Measurements from ENCODE around the gene ALKBH1.
"Not testable (repeated sequence)": the region's sequence is repeated elsewhere in the genome, so short reads cannot be mapped to it uniquely, and the experiment has no call there.

ALKBH1 gene

DNA sequence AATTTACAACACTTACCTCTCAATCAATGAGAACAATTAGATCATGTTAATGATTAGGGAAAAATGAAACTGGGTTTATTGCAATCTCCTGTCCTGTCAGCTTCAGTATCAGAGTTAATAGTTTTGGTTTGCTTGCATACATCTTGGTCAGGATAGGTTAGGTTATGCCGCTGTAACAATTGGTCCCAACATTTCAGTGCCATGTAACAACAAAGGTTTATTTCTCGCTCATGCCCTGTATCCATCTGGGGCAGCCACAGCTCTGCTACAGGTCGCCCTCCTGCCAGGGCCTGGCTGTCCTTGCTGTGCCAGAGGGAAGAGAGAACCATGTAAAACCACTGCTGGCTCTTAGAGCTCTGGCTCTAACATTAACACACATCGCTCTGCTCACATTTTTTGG, 60.9 kb downstream of the ALKBH1 start:
- in situ Hi-C loops (cut with HindIII; ENCODE audit: low sequenced_read_pairs): no loop called here
- TF ChIP-seq, protein P1, sequence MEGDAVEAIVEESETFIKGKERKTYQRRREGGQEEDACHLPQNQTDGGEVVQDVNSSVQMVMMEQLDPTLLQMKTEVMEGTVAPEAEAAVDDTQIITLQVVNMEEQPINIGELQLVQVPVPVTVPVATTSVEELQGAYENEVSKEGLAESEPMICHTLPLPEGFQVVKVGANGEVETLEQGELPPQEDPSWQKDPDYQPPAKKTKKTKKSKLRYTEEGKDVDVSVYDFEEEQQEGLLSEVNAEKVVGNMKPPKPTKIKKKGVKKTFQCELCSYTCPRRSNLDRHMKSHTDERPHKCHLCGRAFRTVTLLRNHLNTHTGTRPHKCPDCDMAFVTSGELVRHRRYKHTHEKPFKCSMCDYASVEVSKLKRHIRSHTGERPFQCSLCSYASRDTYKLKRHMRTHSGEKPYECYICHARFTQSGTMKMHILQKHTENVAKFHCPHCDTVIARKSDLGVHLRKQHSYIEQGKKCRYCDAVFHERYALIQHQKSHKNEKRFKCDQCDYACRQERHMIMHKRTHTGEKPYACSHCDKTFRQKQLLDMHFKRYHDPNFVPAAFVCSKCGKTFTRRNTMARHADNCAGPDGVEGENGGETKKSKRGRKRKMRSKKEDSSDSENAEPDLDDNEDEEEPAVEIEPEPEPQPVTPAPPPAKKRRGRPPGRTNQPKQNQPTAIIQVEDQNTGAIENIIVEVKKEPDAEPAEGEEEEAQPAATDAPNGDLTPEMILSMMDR (IDR thresholded peaks at IDR 0.05; ENCODE audit: low read depth, low read length, missing control alignments): no peak
- no peak overlapping the region for H3K4me3 ChIP-seq (ENCODE audit: low read depth, low read length)
- DNase-seq (ENCODE audit: low read depth): no peak

DNA sequence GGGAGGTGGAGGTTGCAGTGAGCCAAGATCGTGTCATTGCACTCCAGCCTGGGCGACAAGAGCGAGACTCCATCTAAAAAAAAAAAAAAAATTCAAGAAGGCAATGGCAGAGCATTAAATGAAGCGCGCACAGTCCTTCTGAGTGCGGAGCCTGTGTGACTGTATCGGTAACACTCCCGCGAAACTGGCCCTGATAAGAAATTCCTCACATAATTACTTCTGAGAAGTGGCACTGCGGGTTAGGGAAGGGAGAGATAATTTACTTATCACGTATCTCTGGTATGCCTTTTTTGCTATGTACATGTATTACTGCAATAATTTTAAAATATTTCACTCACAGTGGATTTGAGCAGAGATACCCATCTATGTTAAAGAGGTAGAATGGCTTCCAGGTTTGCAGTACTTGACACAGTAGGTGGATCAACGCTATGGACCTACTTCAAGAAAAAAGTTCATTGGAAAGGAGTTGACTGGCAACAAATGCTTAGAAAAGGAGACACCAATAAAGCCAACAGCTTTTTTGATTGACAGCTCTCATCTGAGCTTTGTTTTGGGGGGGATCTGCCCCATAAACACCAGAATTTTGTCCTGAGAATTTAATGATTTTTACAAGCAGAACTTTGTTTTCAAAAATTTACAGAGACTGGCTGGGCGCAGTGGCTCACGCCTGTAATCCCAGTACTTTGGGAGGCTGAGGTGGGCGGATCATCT, 62.1 kb downstream of the ALKBH1 start:
- no peak for DNase-seq (ENCODE audit: low read depth)
- TF ChIP-seq, protein P1 (IDR thresholded peaks at IDR 0.05; ENCODE audit: low read depth, low read length, missing control alignments): no peak
- no peak overlapping the region for H3K4me3 ChIP-seq (ENCODE audit: low read depth, low read length)
- in situ Hi-C loops (cut with HindIII; ENCODE audit: low sequenced_read_pairs): no loop called here

DNA sequence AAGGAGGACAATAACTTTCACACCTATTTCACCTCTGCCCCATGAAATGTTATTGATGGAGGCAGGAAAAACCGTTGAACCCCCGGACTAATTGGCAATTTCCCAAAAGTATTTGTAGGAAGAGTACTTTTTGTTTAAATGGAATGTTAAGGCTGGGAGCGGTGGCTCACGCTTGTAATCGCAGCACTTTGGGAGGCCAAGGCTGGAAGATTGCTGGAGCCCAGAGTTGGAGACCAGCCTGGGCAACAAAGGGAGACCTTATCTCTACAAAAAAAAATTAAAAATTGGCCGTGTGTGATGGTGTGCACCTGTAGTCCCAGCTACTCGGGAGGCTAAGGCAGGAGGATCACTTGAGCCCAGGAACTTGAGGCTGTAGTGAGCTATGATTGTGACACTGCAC, 65.4 kb downstream of the ALKBH1 start:
- no peak for DNase-seq (ENCODE audit: low read depth)
- TF ChIP-seq, protein P1 (IDR thresholded peaks at IDR 0.05; ENCODE audit: low read depth, low read length, missing control alignments): no peak
- in situ Hi-C loops (cut with HindIII; ENCODE audit: low sequenced_read_pairs): no loop called here
- H3K4me3 ChIP-seq (ENCODE audit: low read depth, low read length): no peak overlapping the region

DNA sequence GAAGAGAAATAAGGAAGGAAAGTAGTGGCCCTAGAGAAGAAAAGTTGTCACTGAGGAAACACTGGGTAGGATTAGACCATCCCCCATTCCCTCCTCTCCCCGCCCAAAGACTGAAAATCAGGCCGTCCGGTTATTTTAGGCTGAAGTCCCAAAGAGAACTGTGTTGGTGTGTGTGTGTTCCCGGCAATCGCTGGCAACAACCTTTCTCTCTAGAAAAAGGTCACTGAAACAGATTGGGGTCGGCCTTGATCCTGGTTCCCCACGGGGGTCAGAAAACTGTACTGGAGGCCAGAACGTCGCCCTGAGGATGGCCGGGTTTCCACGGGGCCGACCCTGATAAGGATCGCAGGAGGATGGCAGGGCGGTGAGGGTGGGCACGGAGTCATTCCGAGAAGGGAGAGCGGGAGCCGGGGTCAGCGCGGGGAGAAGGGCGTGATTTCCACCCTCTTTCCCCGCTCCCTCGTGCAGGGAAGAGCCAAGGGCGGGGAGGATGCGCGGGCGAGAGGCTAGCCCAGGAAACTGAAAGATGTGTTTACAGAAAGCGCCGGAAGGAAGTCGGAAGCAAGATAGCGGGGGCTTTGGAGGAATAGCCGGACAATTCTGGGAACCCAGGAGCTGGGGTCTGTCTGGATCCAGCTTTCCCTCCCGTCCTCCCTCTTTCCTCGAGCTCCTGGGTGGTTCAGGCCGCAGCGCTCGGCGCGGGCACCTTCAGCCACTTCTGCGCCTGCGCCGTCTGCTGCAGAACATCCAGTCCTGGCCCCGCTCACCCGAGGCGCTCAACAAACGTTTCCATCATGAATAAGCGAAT, 66.1 kb downstream of the ALKBH1 start:
- in situ Hi-C loops (cut with HindIII; ENCODE audit: low sequenced_read_pairs): no loop called here
- H3K4me3 ChIP-seq (ENCODE audit: low read depth, low read length): peak overlapping the region; percentile 20
- TF ChIP-seq, protein P1 (IDR thresholded peaks at IDR 0.05; ENCODE audit: low read depth, low read length, missing control alignments): no peak
- DNase-seq (ENCODE audit: low read depth): no peak

DNA sequence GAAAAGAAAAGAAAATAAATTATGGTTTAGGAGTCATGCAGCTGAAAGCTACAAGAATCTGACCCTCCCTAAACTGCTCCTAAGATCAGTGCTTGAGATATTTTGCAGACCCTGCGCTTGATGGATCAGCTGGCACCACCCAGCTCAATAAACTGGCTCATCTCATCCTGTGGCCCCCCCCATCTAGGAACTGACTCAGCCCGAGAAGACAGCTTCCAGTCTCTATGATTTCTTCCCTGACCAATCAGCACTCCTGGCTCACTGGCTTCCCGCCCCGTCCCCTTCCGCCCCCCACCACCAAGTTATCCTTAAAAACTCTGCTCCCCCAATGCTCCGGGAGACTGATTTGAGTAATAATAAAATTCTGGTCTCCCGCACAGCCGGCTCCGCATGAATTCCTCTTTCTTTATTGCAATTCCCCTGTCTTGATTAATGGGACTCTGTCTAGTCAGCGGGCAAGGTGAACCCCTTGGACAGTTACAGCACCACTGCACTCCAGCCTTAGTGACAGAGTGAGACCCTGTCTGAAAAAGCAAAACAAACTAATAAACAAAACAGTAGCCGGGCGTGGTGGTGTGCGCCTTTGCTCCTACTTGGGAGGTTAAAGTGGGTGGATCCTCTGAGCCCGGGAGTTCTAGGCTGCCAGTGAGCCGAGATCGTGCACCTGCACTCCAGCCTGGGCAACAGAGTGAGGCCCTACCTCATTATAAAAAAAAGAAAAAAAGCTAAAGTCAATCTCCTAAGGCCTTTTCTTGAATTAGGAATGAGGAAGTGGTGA, 66.9 kb downstream of the ALKBH1 start:
- TF ChIP-seq, protein P1 (IDR thresholded peaks at IDR 0.05; ENCODE audit: low read depth, low read length, missing control alignments): no peak
- H3K4me3 ChIP-seq (ENCODE audit: low read depth, low read length): no peak overlapping the region
- no peak for DNase-seq (ENCODE audit: low read depth)
- in situ Hi-C loops (cut with HindIII; ENCODE audit: low sequenced_read_pairs): no loop called here

DNA sequence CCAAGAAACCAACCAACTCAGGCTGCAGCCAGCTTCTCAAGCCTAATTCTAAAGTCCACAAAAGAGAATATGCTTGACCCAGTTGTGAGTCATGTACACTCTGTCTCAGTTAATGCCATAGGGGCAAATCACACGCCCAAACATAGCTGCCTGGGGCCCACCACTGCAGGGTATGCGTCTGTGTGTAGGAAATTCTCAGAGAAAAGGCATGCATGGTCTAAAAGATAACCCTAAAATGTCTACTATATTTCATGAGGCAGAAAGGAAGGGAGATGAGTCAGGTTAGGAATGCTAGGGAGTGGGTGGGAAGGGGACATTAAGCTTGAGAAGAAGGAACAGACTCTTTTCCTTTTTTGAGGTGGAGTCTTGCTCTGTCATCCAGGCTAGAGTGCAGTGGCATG, 69.1 kb downstream of the ALKBH1 start:
- DNase-seq (ENCODE audit: low read depth): no peak
- in situ Hi-C loops (cut with HindIII; ENCODE audit: low sequenced_read_pairs): no loop called here

DNA sequence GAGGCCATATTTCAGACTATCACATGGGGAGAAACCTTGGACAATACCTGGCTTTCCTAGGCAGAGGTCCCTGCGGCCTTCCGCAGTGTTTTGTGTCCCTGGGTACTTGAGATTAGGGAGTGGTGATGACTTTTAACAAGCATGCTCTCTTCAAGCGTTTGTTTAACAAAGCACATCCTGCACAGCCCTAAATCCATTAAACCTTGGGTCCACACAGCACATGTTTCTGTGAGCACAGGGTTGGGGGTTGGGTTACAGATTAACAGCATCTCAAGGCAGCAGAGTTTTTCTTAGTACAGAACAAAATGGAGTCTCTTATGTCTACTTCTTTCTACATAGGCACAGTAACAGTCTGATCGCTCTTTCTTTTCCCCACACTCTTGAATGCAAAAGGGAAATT, 72.0 kb downstream of the ALKBH1 start:
- H3K4me3 ChIP-seq (ENCODE audit: low read depth, low read length); DNase-seq (ENCODE audit: low read depth); in situ Hi-C loops (cut with HindIII; ENCODE audit: low sequenced_read_pairs): not testable (repeated sequence)

More for the DNA sequence above, 69.1 kb downstream of the ALKBH1 start:
- TF ChIP-seq, protein P1 (IDR thresholded peaks at IDR 0.05; ENCODE audit: low read depth, low read length, missing control alignments): no peak
- H3K4me3 ChIP-seq (ENCODE audit: low read depth, low read length): no peak overlapping the region

DNA sequence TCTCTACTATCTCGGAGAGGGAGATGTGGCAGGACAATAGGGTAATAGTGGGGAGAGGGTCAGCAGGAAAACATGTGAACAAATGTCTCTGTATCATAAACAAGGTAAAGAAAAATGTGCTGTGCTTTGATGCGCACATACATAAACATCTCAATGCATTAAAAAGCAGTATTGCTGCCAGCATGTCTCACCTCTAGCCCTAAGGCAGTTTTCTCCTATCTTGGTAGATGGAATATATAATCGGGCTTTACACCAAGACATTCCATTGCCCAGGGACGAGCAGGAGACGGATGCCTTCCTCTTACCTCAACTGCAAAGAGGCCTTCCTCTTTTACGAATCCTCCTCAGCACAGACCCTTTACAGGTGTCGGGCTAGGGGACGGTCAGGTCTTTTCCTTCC, 72.4 kb downstream of the ALKBH1 start:
- in situ Hi-C loops (cut with HindIII; ENCODE audit: low sequenced_read_pairs); DNase-seq (ENCODE audit: low read depth); H3K4me3 ChIP-seq (ENCODE audit: low read depth, low read length): not testable (repeated sequence)
